A549 (cell line): ENCODE data around the gene XK.

Source experiments
- KDM1A ChIP-seq: fragments of 200-600 bp; sonication (generic); IDR thresholded peaks from 2 replicates; pipeline ENCODE4 v1.6.1; 2016; ENCODE audit warnings: low read depth, mild to moderate bottlenecking
- RARB ChIP-seq: fragments of 250-450 bp; sonication (Bioruptor Pico); IDR thresholded peaks from 2 replicates; pipeline ENCODE4 v1.8.0; 2021; ENCODE audit warnings: mild to moderate bottlenecking, moderate library complexity
- SREBF2 ChIP-seq: fragments of 450-650 bp; IDR thresholded peaks from 2 replicates; pipeline ENCODE4 v1.6.1; 2014; ENCODE audit warnings: mild to moderate bottlenecking, moderate library complexity
- TF ChIP-seq, protein P1 (sequence below): fragments of >200 bp; sonication (Bioruptor Twin); formaldehyde crosslinking; IDR thresholded peaks from 3 replicates; pipeline ENCODE4 v1.5.1; 2016

- TF ChIP-seq KDM1A (no peak), SREBF2 (no peak), RARB (CRISPR knock-in tag) (no peak)
- TF ChIP-seq, protein P1, sequence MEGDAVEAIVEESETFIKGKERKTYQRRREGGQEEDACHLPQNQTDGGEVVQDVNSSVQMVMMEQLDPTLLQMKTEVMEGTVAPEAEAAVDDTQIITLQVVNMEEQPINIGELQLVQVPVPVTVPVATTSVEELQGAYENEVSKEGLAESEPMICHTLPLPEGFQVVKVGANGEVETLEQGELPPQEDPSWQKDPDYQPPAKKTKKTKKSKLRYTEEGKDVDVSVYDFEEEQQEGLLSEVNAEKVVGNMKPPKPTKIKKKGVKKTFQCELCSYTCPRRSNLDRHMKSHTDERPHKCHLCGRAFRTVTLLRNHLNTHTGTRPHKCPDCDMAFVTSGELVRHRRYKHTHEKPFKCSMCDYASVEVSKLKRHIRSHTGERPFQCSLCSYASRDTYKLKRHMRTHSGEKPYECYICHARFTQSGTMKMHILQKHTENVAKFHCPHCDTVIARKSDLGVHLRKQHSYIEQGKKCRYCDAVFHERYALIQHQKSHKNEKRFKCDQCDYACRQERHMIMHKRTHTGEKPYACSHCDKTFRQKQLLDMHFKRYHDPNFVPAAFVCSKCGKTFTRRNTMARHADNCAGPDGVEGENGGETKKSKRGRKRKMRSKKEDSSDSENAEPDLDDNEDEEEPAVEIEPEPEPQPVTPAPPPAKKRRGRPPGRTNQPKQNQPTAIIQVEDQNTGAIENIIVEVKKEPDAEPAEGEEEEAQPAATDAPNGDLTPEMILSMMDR, result no peak
These were observed 26.4 kb downstream of the XK start for GRCh38 chrX:37711991-37712390.
